Liver (tissue), 9 donors: Measurements from ENCODE around the gene ICAM4. TPM values are rescaled to one million over a fixed set of nuclear protein-coding genes. Genes with fewer than 3 reads are reported as not detected.
A peak's percentile ranks its signal among the peaks of the same experiment; 100 is the strongest.

Source experiments
- DNase-seq: peaks from one replicate; pipeline ENCODE4 v3.0.0-alpha.2; 2017; ENCODE audit warnings: low spot score
- H3K27ac ChIP-seq, 2 donors: one replicate each; pipeline ENCODE4 v1.7.0; 2013; ENCODE audit warnings: inconsistent platforms in 2 of 2, low read length in 2 of 2, control low read depth in 1 of 2, low read depth in 1 of 2, mild to moderate bottlenecking in 1 of 2
- H3K27me3 ChIP-seq, 4 donors: one replicate each; pipeline versions ENCODE4 v1.6.1 to v1.7.0; 2013; ENCODE audit warnings: low read length in 3 of 4, inconsistent platforms in 1 of 4, mild to moderate bottlenecking in 1 of 4, moderate library complexity in 1 of 4; ENCODE audit not compliant: control insufficient read depth in 4 of 4, insufficient read depth in 4 of 4
- H3K36me3 ChIP-seq, 4 donors: one replicate each; pipeline versions ENCODE4 v1.6.1 to v1.7.0; 2013; ENCODE audit warnings: low read length in 3 of 4, mild to moderate bottlenecking in 3 of 4, low read depth in 1 of 4, moderate library complexity in 1 of 4; ENCODE audit not compliant: control insufficient read depth in 4 of 4, insufficient read depth in 3 of 4
- H3K4me1 ChIP-seq, 4 donors: one replicate each; pipeline versions ENCODE4 v1.6.1 to v1.7.0; 2013; ENCODE audit warnings: low read length in 3 of 4, mild to moderate bottlenecking in 3 of 4, moderate library complexity in 1 of 4; ENCODE audit not compliant: control insufficient read depth in 4 of 4, insufficient read depth in 4 of 4
- H3K4me3 ChIP-seq, 3 donors: one replicate each; pipeline versions ENCODE4 v1.6.1 to v1.7.0; 2013; ENCODE audit warnings: low read length in 3 of 3, control low read depth in 1 of 3, low read depth in 1 of 3, mild to moderate bottlenecking in 1 of 3
- H3K9ac ChIP-seq, 2 donors: one replicate each; pipeline ENCODE4 v1.7.0; 2013; ENCODE audit warnings: low read length in 2 of 2, mild to moderate bottlenecking in 2 of 2, moderate library complexity in 2 of 2, control low read depth in 1 of 2, low read depth in 1 of 2
- H3K9me3 ChIP-seq, 4 donors: one replicate each; pipeline versions ENCODE4 v1.6.1 to v1.7.0; 2013; ENCODE audit warnings: low read length in 3 of 4; ENCODE audit not compliant: control insufficient read depth in 4 of 4
- ATF3 ChIP-seq: IDR thresholded peaks from 2 replicates; pipeline ENCODE4 v1.6.1; 2016; ENCODE audit warnings: antibody characterized with exemption
- CTCF ChIP-seq: fragments of 150-350 bp; IDR thresholded peaks from 2 replicates; pipeline ENCODE4 v1.5.1; 2017; ENCODE audit warnings: improper control_type of control experiment, low read depth, low read length; ENCODE audit not compliant: missing input control
- FOXA1 ChIP-seq: IDR thresholded peaks from 2 replicates; pipeline ENCODE4 v1.6.1; 2016; ENCODE audit warnings: antibody characterized with exemption
- FOXA2 ChIP-seq: IDR thresholded peaks from 2 replicates; pipeline ENCODE4 v1.6.1; 2016; ENCODE audit warnings: antibody characterized with exemption
- GABPA ChIP-seq, 2 donors: IDR thresholded peaks in 1 of 2; conservative IDR thresholded peaks in 1 of 2; 2 replicates each; pipeline ENCODE4 v1.6.1; 2016; ENCODE audit warnings: antibody characterized with exemption in 2 of 2, mild to moderate bottlenecking in 1 of 2, moderate library complexity in 1 of 2
- HNF4A ChIP-seq, 2 donors: conservative IDR thresholded peaks; 2 replicates each; pipeline ENCODE4 v1.6.1; 2016; ENCODE audit warnings: antibody characterized with exemption in 2 of 2, mild to moderate bottlenecking in 2 of 2
- HNF4G ChIP-seq: IDR thresholded peaks from 2 replicates; pipeline ENCODE4 v1.6.1; 2016; ENCODE audit warnings: antibody characterized with exemption
- JUND ChIP-seq, 2 donors: IDR thresholded peaks; 2 replicates each; pipeline ENCODE4 v1.6.1; 2016; ENCODE audit warnings: antibody characterized with exemption in 2 of 2
- NR2F2 ChIP-seq: IDR thresholded peaks from 2 replicates; pipeline ENCODE4 v1.6.1; 2016; ENCODE audit warnings: antibody characterized with exemption
- RAD21 ChIP-seq, 2 donors: IDR thresholded peaks; 2 replicates each; pipeline ENCODE4 v1.6.1; 2016; ENCODE audit warnings: antibody characterized with exemption in 2 of 2, mild to moderate bottlenecking in 2 of 2
- REST ChIP-seq: IDR thresholded peaks from 2 replicates; pipeline ENCODE4 v1.6.1; 2016; ENCODE audit warnings: antibody characterized with exemption, mild to moderate bottlenecking
- TAF1 ChIP-seq: conservative IDR thresholded peaks from 2 replicates; pipeline ENCODE4 v1.6.1; 2016; ENCODE audit warnings: antibody characterized with exemption, mild to moderate bottlenecking
- ZBTB33 ChIP-seq: IDR thresholded peaks from 2 replicates; pipeline ENCODE4 v1.6.1; 2016; ENCODE audit warnings: antibody characterized with exemption
- WGBS: extraction: QIAGEN DNeasy Blood & Tissue Kit; methylation state at CpG from one replicate; pipeline ENCODE4 v1.1.7; 2013; 5-methylcytosine and 5-hydroxymethylcytosine counted together
- polyA plus RNA-seq, 2 donors: library from polyadenylated mRNA; stranded (reverse) in 1 of 2; unstranded in 1 of 2; fragments of 200-250 nt in 1 of 2; fragments of >200 nt in 1 of 2; fragmentation: Nextera tagmentation in 1 of 2; extraction: Ambion mirVana in 1 of 2; gene quantifications; one replicate each; pipeline versions ENCODE4 v1.2.1 to v1.2.3, GENCODE V29; 2013 to 2015
- total RNA-seq, 2 donors: library from RNA; depleted of rRNA; stranded (reverse); fragments of >200 nt; gene quantifications; one replicate each; pipeline ENCODE4 v1.2.3, GENCODE V29; 2014
- donor health status: healthy.
- donor health status: healthy.
- donor health status: healthy.
- donor health status: healthy.
- donor health status: healthy.

ICAM4 gene
- total and polyA plus RNA-seq, 4 donors: 0.05 to 74.1 (median 0.33) TPM; not detected in 1

- Histone ChIP-seq H3K4me1 (peaks cover 0 to 17% (median 11%) of the 10 kb centered on the region in 4 donors), H3K4me3 (peak overlapping the region; percentile 56 to 96 (median 95)), H3K36me3 (peaks cover 10 to 30% (median 21%) of the 10 kb centered on the region in 4 donors), H3K9me3 (no peaks in the 10 kb centered on the region), H3K27me3 (no peaks in the 10 kb centered on the region), H3K27ac (peak overlapping the region in 1 of 2 donors; percentile 90), H3K9ac (peak overlapping the region; percentile 45 to 87)
- WGBS: 35% methylated on average over 8 of the region's 8 CpGs
- no peak for DNase-seq
- TF ChIP-seq HNF4A (conservative IDR thresholded peaks at IDR 0.05): no peak
- no peak for TF ChIP-seq ZBTB33
- TF ChIP-seq RAD21 (IDR thresholded peaks at IDR 0.05): no peak
- no peak for TF ChIP-seq TAF1
Measured at GRCh38 chr19:10252707-10253106, 34.0 kb upstream of the ICAM4 start.

GRCh38 chr19:10254244-10254643, 32.5 kb upstream of the ICAM4 start:
- no peak for TF ChIP-seq FOXA2
- TF ChIP-seq REST: no peak
- no peak for TF ChIP-seq ZBTB33
- TF ChIP-seq ATF3: no peak
- no peak for TF ChIP-seq HNF4G
- no peak for TF ChIP-seq GABPA (IDR thresholded peaks at IDR 0.05 in 1 of 2, conservative IDR thresholded peaks at IDR 0.05 in 1 of 2)
- no peak for TF ChIP-seq RAD21 (IDR thresholded peaks at IDR 0.05)
- no peak for TF ChIP-seq JUND (IDR thresholded peaks at IDR 0.05)
- no peak for TF ChIP-seq NR2F2
- no peak for TF ChIP-seq FOXA1
- no peak for TF ChIP-seq CTCF

More at GRCh38 chr19:10254244-10254643, 32.5 kb upstream of the ICAM4 start:
- H3K27ac ChIP-seq: no peak overlapping the region
- H3K4me3 ChIP-seq: no peak overlapping the region
- peaks cover 0 to 17% (median 11%) of the 10 kb centered on the region in 4 donors for H3K4me1 ChIP-seq
- H3K36me3 ChIP-seq: peaks cover 10 to 40% (median 23%) of the 10 kb centered on the region in 4 donors
- H3K9me3 ChIP-seq: no peaks in the 10 kb centered on the region
- DNase-seq: no peak
- no peak overlapping the region for H3K9ac ChIP-seq
- WGBS: 96% methylated on average over 3 of the region's 3 CpGs
- no peaks in the 10 kb centered on the region for H3K27me3 ChIP-seq
